Mucosa of stomach (tissue), 1 donor: ENCODE measurements around the gene CTCF.
A peak's percentile ranks its signal among the peaks of the same experiment; 100 is the strongest.

Experiments
- H3K27me3 ChIP-seq: one replicate; pipeline ENCODE4 v1.7.0; 2013; ENCODE audit warnings: mild to moderate bottlenecking, low read length; ENCODE audit not compliant: control insufficient read depth, insufficient read depth
- H3K36me3 ChIP-seq: one replicate; pipeline ENCODE4 v1.7.0; 2013; ENCODE audit warnings: low read length; ENCODE audit not compliant: control insufficient read depth, insufficient read depth
- H3K4me1 ChIP-seq: one replicate; pipeline ENCODE4 v1.7.0; 2013; ENCODE audit warnings: mild to moderate bottlenecking, low read length; ENCODE audit not compliant: control insufficient read depth, insufficient read depth
- H3K4me3 ChIP-seq: one replicate; pipeline ENCODE4 v1.7.0; 2013; ENCODE audit warnings: low read length
- H3K9ac ChIP-seq: one replicate; pipeline ENCODE4 v1.7.0; 2013; ENCODE audit warnings: mild to moderate bottlenecking, low read length, moderate library complexity
- H3K9me3 ChIP-seq: one replicate; pipeline ENCODE4 v1.7.0; 2013; ENCODE audit warnings: mild to moderate bottlenecking, low read length, moderate library complexity; ENCODE audit not compliant: control insufficient read depth
- donor health status: Pancreatic carcinoma.

CTCF gene

GRCh38 chr16:67537636-67538591, 24.4 kb upstream of the CTCF start:
- Histone ChIP-seq H3K4me3 (peak overlapping the region; percentile 50), H3K36me3 (no peaks in the 10 kb centered on the region), H3K4me1 (peaks cover 28% of the 10 kb centered on the region), H3K9me3 (no peaks in the 10 kb centered on the region), H3K9ac (peak overlapping the region; percentile 80), H3K27me3 (peaks cover 28% of the 10 kb centered on the region)

- peaks cover 28% of the 10 kb centered on the region for H3K4me1 ChIP-seq
- H3K27me3 ChIP-seq: peaks cover 28% of the 10 kb centered on the region
- peak overlapping the region; percentile 80 for H3K9ac ChIP-seq
- no peaks in the 10 kb centered on the region for H3K9me3 ChIP-seq
- no peaks in the 10 kb centered on the region for H3K36me3 ChIP-seq
- H3K4me3 ChIP-seq: no peak overlapping the region
These were observed 23.6 kb upstream of the CTCF start for GRCh38 chr16:67538666-67539101.

GRCh38 chr16:67539271-67539670, 23.1 kb upstream of the CTCF start:
- no peak overlapping the region for H3K9ac ChIP-seq
- no peak overlapping the region for H3K4me3 ChIP-seq
- peaks cover 28% of the 10 kb centered on the region for H3K27me3 ChIP-seq
- H3K9me3 ChIP-seq: no peaks in the 10 kb centered on the region
- peaks cover 28% of the 10 kb centered on the region for H3K4me1 ChIP-seq
- no peaks in the 10 kb centered on the region for H3K36me3 ChIP-seq

DNA sequence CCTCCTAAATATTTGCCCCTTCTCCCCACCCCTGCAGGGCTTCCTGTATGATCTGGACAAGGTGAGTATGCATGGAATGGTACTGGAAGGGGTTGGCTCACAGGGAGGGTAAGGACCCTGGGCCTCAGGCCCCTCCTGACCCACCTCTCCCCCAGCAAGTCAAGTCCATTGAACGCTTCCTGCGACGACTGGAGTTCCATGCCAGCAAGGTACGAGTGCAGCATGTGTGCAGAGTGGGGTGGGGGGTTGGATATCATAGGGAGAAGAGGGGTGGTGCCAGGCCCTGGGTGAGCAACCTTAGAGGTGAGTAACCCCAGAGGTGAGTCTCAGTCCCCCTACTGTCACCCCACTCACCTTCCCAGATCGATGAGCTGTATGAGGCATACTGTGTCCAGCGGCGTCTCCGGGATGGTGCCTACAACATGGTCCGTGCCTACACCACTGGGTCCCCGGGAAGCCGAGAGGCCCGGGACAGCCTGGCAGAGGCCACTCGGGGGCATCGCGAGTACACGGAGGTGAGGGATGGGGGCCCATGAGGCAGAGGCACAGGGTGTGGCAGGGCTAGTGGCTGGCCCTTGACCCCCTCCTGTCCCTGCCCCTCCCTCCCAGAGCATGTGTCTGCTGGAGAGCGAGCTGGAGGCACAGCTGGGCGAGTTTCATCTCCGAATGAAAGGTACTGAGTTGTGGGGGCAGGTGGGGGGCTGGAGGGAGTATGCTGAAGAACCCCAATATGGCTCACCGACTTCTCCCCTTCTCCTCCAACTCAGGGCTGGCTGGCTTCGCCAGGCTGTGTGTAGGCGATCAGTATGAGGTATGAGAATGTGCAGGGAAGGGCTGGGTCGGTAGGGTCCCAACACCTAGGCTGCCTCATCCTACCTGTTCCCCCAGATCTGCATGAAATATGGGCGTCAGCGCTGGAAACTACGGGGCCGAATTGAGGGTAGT, 22.4 kb upstream of the CTCF start:
- Histone ChIP-seq H3K9me3 (no peaks in the 10 kb centered on the region), H3K36me3 (no peaks in the 10 kb centered on the region), H3K27me3 (peaks cover 28% of the 10 kb centered on the region), H3K4me3 (no peak overlapping the region), H3K9ac (no peak overlapping the region), H3K4me1 (peaks cover 28% of the 10 kb centered on the region)

DNA sequence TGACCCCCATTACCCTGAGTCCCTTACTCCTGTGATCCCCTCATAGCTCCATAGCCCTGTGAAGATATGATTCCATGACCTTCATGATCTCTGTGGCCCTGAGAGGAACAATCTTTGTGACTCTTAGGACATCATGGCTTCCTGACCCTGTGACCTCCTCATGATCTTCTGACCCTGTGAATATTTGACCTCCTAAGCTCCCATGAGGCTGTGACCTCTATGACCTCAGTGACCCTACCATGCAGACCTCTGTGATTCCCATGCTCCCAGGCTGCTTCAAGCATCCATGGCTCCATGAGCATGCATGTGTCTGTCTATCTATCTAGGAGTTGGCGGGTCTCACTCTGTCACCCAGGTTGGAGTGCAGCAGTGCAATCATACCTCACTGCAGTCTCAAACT, 21.6 kb upstream of the CTCF start:
- H3K27me3 ChIP-seq: peaks cover 28% of the 10 kb centered on the region
- H3K9me3 ChIP-seq: no peaks in the 10 kb centered on the region
- no peaks in the 10 kb centered on the region for H3K36me3 ChIP-seq
- no peak overlapping the region for H3K9ac ChIP-seq
- H3K4me3 ChIP-seq: no peak overlapping the region
- H3K4me1 ChIP-seq: peaks cover 28% of the 10 kb centered on the region

DNA sequence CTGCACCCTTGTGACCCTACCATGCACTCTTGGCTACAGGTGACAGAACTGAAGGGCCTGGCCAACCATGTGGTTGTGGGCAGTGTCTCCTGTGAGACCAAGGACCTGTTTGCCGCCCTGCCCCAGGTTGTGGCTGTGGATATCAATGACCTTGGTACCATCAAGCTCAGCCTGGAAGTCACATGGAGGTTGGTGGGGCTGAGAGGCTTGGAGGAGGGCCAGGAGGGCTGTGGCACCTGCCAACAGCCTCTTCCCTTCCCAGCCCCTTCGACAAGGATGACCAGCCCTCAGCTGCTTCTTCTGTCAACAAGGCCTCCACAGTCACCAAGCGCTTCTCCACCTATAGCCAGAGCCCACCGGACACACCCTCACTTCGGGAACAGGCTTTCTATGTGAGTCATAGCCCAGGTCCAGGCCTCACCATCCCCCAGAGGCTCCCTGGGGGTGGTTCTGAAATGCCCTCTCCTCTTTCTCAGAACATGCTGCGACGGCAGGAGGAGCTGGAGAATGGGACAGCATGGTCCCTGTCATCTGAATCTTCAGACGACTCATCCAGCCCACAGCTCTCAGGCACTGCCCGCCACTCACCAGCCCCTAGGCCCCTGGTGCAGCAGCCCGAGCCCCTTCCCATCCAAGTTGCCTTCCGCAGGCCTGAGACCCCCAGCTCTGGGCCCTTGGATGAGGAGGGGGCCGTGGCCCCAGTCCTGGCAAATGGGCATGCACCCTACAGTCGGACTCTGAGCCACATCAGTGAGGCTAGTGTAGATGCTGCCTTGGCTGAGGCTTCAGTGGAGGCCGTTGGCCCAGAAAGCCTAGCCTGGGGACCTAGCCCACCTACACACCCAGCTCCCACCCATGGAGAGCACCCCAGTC, 20.7 kb upstream of the CTCF start:
- Histone ChIP-seq H3K4me1 (peaks cover 31% of the 10 kb centered on the region), H3K9me3 (no peaks in the 10 kb centered on the region), H3K36me3 (no peaks in the 10 kb centered on the region), H3K4me3 (no peak overlapping the region), H3K27me3 (peaks cover 28% of the 10 kb centered on the region), H3K9ac (no peak overlapping the region)

- Histone ChIP-seq H3K9ac (no peak overlapping the region), H3K27me3 (peaks cover 22% of the 10 kb centered on the region), H3K36me3 (no peaks in the 10 kb centered on the region), H3K4me3 (no peak overlapping the region), H3K4me1 (peaks cover 32% of the 10 kb centered on the region), H3K9me3 (no peaks in the 10 kb centered on the region)
These were observed 19.9 kb upstream of the CTCF start for GRCh38 chr16:67542464-67542863.

DNA sequence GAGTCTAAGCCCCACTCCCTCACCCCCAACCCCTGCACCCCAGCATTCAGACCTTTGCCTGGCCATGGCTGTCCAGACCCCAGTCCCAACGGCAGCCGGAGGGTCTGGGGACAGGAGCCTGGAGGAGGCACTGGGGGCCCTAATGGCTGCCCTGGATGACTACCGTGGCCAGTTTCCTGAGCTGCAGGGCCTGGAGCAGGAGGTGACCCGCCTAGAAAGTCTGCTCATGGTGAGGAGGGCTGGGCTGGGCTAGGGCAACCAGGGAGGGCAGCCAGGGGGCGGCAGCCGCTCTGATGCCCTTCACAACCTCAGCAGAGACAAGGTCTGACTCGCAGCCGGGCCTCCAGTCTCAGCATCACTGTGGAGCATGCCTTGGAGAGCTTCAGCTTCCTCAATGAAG, 19.3 kb upstream of the CTCF start:
- H3K9me3 ChIP-seq: no peaks in the 10 kb centered on the region
- peaks cover 19% of the 10 kb centered on the region for H3K27me3 ChIP-seq
- H3K4me3 ChIP-seq: no peak overlapping the region
- peaks cover 33% of the 10 kb centered on the region for H3K4me1 ChIP-seq
- no peaks in the 10 kb centered on the region for H3K36me3 ChIP-seq
- no peak overlapping the region for H3K9ac ChIP-seq

GRCh38 chr16:67543582-67543981, 18.7 kb upstream of the CTCF start:
- H3K9ac ChIP-seq: no peak overlapping the region
- peaks cover 28% of the 10 kb centered on the region for H3K4me1 ChIP-seq
- no peaks in the 10 kb centered on the region for H3K36me3 ChIP-seq
- H3K9me3 ChIP-seq: no peaks in the 10 kb centered on the region
- H3K4me3 ChIP-seq: no peak overlapping the region
- H3K27me3 ChIP-seq: peaks cover 13% of the 10 kb centered on the region

DNA sequence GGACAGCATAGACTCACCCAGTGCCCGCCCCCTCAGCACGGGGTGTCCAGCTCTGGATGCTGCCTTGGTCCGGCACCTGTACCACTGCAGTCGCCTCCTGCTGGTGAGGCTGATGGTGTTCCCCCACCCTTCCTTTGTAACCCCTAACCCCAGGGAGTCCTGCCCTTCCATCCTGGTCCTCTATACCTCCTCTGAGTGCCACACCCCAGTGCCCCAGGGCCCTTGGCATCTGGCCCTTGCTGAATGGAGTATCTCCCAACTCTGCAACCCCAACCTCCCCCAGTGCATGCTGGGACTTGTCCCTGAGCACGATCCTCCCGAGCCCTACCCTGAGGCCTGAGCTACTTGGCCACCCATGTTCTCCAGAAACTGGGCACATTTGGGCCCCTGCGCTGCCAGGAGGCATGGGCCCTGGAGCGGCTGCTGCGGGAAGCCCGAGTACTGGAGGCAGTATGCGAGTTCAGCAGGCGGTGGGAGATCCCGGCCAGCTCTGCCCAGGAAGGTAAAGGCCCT, 17.9 kb upstream of the CTCF start:
- H3K9me3 ChIP-seq: no peaks in the 10 kb centered on the region
- H3K27me3 ChIP-seq: peaks cover 7% of the 10 kb centered on the region
- no peak overlapping the region for H3K9ac ChIP-seq
- H3K4me1 ChIP-seq: peaks cover 20% of the 10 kb centered on the region
- no peaks in the 10 kb centered on the region for H3K36me3 ChIP-seq
- no peak overlapping the region for H3K4me3 ChIP-seq
